Chondrocyte (in vitro differentiated cells): ENCODE data around the gene SHISA9. TPM values are rescaled to one million over a fixed set of nuclear protein-coding genes. Genes with fewer than 3 reads are reported as not detected.

ENCODE experiments used
- DNase-seq: peaks from one replicate; pipeline ENCODE4 v3.0.0; 2021; ENCODE audit warnings: mixed read lengths, low spot score
- H3K27ac Mint-ChIP-seq: one replicate; pipeline ENCODE4 v1.8.0; 2021; ENCODE audit warnings: mild to moderate bottlenecking, moderate library complexity, mixed read lengths; ENCODE audit not compliant: unreplicated experiment
- H3K27me3 Mint-ChIP-seq: 2 replicates; pipeline ENCODE4 v1.8.0; 2021; ENCODE audit warnings: low read depth, mixed read lengths
- H3K36me3 Mint-ChIP-seq: 2 replicates; pipeline ENCODE4 v1.8.0; 2021; ENCODE audit warnings: low read depth, mixed read lengths
- H3K4me1 Mint-ChIP-seq: 2 replicates; pipeline ENCODE4 v1.8.0; 2021; ENCODE audit warnings: low read depth, mild to moderate bottlenecking, mixed read lengths
- H3K4me3 Mint-ChIP-seq: one replicate; pipeline ENCODE4 v1.8.0; 2021; ENCODE audit warnings: mild to moderate bottlenecking, moderate library complexity, mixed read lengths; ENCODE audit not compliant: unreplicated experiment
- H3K9me3 Mint-ChIP-seq: 2 replicates; pipeline ENCODE4 v1.8.0; 2021; ENCODE audit warnings: low read depth, mixed read lengths
- total RNA-seq: library from RNA; stranded (reverse); gene quantifications from 3 replicates; pipeline ENCODE4 v1.2.1, GENCODE V29; 2021
- TF ChIP-seq, protein P1 (sequence below): fragments of 200-600 bp; sonication (generic); IDR thresholded peaks from 2 replicates; pipeline ENCODE4 v1.5.0; 2021; ENCODE audit warnings: antibody characterized with exemption, mild to moderate bottlenecking, moderate library complexity

SHISA9 gene
- total RNA-seq, 1 donor from 2014 or later, result 1.6 TPM

DNA sequence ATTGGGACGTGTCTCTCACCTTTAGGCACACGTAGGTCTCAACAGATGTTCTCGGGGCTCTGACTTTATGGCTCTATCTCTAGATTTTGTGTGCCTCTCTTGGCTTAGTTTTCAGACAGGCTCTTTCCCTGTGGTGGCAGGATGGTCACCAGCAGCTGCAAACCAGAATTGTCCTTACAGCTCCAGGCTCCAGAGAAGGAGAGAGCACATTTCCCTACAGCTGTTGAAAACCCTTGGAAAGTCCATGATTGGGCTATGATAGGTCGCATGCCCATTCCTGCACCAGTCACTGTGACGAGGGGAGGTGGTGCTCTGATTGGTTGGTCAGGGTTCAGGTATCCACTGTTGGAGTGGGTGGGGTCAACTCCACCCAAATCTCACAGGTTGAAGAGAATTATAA is 41.5 kb downstream of the SHISA9 start:
- Mint-ChIP-seq H3K36me3 (no peaks in the 10 kb centered on the region), H3K4me1 (no peaks in the 10 kb centered on the region), H3K27me3 (no peaks in the 10 kb centered on the region), H3K4me3 (no peak overlapping the region), H3K27ac (no peak overlapping the region), H3K9me3 (peaks cover 11% of the 10 kb centered on the region)
- TF ChIP-seq, protein P1, sequence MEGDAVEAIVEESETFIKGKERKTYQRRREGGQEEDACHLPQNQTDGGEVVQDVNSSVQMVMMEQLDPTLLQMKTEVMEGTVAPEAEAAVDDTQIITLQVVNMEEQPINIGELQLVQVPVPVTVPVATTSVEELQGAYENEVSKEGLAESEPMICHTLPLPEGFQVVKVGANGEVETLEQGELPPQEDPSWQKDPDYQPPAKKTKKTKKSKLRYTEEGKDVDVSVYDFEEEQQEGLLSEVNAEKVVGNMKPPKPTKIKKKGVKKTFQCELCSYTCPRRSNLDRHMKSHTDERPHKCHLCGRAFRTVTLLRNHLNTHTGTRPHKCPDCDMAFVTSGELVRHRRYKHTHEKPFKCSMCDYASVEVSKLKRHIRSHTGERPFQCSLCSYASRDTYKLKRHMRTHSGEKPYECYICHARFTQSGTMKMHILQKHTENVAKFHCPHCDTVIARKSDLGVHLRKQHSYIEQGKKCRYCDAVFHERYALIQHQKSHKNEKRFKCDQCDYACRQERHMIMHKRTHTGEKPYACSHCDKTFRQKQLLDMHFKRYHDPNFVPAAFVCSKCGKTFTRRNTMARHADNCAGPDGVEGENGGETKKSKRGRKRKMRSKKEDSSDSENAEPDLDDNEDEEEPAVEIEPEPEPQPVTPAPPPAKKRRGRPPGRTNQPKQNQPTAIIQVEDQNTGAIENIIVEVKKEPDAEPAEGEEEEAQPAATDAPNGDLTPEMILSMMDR, result no peak
- no peak for DNase-seq

DNA sequence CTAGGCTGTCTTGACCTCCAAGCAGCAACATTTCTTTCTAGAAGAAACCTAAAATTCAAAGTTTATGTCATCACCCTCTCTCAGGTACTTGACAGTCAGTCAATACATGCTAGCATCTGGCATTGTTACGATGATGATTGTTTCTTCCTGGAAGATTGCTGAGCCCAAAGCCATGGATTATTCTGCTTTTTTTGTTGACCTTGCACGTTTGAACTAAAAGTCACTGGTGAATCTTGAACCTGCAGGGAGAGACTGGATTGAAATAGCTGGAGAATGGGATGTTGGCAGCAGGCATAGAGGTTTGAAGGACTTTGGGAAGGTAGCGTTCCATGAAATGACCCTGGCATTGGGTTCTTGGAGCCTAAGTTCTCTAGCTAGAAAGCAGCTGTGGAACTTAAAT is 42.9 kb downstream of the SHISA9 start:
- Mint-ChIP-seq H3K27me3 (no peaks in the 10 kb centered on the region), H3K9me3 (peaks cover 8% of the 10 kb centered on the region), H3K36me3 (no peaks in the 10 kb centered on the region), H3K4me1 (no peaks in the 10 kb centered on the region), H3K27ac (no peak overlapping the region), H3K4me3 (no peak overlapping the region)
- TF ChIP-seq, protein P1, result no peak
- DNase-seq, result no peak

DNA sequence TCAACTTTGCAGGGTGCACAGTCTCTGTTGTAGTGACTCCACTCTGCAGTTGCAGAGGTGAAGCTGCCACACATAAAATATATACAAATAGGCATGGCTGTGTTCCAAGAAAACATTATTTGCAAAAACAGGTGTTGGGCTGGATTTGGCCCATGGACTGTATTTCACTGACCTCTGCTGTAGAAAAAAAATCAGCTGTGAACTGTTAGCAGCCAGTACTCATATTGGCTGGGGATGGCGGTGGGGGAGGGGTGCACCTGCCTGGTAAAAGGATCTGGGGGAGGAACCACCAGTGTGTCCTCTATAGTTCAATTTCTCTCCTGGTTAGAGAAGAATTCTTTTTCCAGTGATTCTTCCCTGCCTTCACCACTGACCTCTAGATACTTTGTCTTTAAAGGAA is 50.0 kb downstream of the SHISA9 start:
- Mint-ChIP-seq H3K4me3 (no peak overlapping the region), H3K27ac (no peak overlapping the region), H3K9me3 (peaks cover 5% of the 10 kb centered on the region), H3K36me3 (no peaks in the 10 kb centered on the region), H3K27me3 (no peaks in the 10 kb centered on the region), H3K4me1 (no peaks in the 10 kb centered on the region)
- no peak for DNase-seq
- TF ChIP-seq, protein P1, result no peak

DNA sequence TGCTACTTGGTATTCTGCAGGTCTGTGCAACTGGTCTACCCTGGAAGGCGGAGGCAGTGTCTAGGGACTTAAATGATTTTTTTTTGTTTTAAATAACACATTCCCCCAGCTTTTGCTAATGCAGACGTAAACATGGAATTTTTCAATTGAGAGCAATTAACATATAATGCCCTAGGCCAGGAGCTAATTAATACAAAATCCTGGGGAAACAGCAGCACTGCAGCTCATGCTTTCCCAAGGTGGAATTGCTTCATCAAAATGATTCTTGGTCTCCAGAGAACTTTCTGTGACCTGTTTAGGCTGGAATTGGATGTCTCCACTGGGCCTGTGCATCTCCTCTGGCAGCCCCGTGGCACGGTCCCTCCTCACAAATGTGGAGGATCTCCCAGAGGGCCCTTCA is 50.6 kb downstream of the SHISA9 start:
- Mint-ChIP-seq H3K36me3 (no peaks in the 10 kb centered on the region), H3K4me3 (no peak overlapping the region), H3K4me1 (no peaks in the 10 kb centered on the region), H3K9me3 (peaks cover 5% of the 10 kb centered on the region), H3K27ac (no peak overlapping the region), H3K27me3 (no peaks in the 10 kb centered on the region)
- DNase-seq, result no peak
- TF ChIP-seq, protein P1, result no peak

DNA sequence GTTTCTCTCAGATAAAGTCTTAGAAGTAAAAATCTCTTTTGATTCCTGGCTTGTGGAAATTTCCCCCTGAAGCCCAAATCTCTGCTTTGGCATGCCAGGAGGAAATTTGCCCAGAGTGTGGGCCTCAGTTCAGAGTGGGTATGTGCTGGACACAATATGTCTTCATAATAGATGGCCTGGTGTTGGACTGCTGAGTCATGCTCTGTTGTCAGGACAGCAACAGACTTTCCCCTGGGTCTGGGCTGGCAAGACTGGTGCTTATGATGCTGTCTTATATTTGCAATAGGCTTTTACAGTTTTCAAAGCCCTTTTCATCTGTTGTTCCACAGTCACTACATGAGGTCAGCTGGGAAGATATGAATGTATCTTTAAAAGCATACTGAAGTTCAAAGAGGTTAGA is 57.0 kb downstream of the SHISA9 start:
- peaks cover 8% of the 10 kb centered on the region for H3K9me3 Mint-ChIP-seq
- H3K36me3 Mint-ChIP-seq, result no peaks in the 10 kb centered on the region
- no peaks in the 10 kb centered on the region for H3K27me3 Mint-ChIP-seq
- H3K4me1 Mint-ChIP-seq, result no peaks in the 10 kb centered on the region
- TF ChIP-seq, protein P1, result no peak
- no peak for DNase-seq
- H3K4me3 Mint-ChIP-seq, result no peak overlapping the region
- no peak overlapping the region for H3K27ac Mint-ChIP-seq
